GM18858 (cell line): ENCODE results near the gene FGGY.
"Not testable (repeated sequence)": the region's sequence is repeated elsewhere in the genome, so short reads cannot be mapped to it uniquely, and the experiment has no call there.

ENCODE experiments used
- ATAC-seq: cut with Tn5 transposase; IDR thresholded peaks from one replicate; pipeline ENCODE4 v1.9.1; 2021; ENCODE audit not compliant: unreplicated experiment

FGGY gene

GRCh38 chr1:59433440-59433813 is 136.5 kb downstream of the FGGY start:
- ATAC-seq, result no peak

- no peak for ATAC-seq
These were observed 137.4 kb downstream of the FGGY start for GRCh38 chr1:59434336-59434735.

- no peak for ATAC-seq
These were observed 139.7 kb downstream of the FGGY start for GRCh38 chr1:59436637-59437036.

- ATAC-seq, result no peak
These were observed 141.2 kb downstream of the FGGY start for GRCh38 chr1:59438058-59438560.

GRCh38 chr1:59442492-59442891 is 145.6 kb downstream of the FGGY start:
- ATAC-seq, result no peak

- no peak for ATAC-seq
These were observed 146.4 kb downstream of the FGGY start for GRCh38 chr1:59443310-59443709.

- ATAC-seq, result no peak
These were observed 147.6 kb downstream of the FGGY start for GRCh38 chr1:59444520-59444919.

GRCh38 chr1:59445040-59445439 is 148.1 kb downstream of the FGGY start:
- no peak for ATAC-seq

- ATAC-seq, result no peak
These were observed 149.5 kb downstream of the FGGY start for GRCh38 chr1:59446257-59446901.

- ATAC-seq, result no peak
These were observed 155.1 kb downstream of the FGGY start for GRCh38 chr1:59452026-59452425.

- no peak for ATAC-seq
These were observed 155.7 kb downstream of the FGGY start for GRCh38 chr1:59452559-59452958.

- no peak for ATAC-seq
These were observed 156.5 kb downstream of the FGGY start for GRCh38 chr1:59453297-59453968.

GRCh38 chr1:59455206-59455605 is 158.3 kb downstream of the FGGY start:
- ATAC-seq, result no peak

GRCh38 chr1:59457786-59458185 is 160.9 kb downstream of the FGGY start:
- ATAC-seq, result no peak

GRCh38 chr1:59458884-59459283 is 162.0 kb downstream of the FGGY start:
- no peak for ATAC-seq

- ATAC-seq, result not testable (repeated sequence)
These were observed 166.0 kb downstream of the FGGY start for GRCh38 chr1:59462942-59463341.

- not testable (repeated sequence) for ATAC-seq
These were observed 168.6 kb downstream of the FGGY start for GRCh38 chr1:59465478-59465877.

GRCh38 chr1:59468828-59469428 is 172.0 kb downstream of the FGGY start:
- ATAC-seq, result no peak

GRCh38 chr1:59471991-59472570 is 175.2 kb downstream of the FGGY start:
- not testable (repeated sequence) for ATAC-seq

- ATAC-seq, result no peak
These were observed 176.9 kb downstream of the FGGY start for GRCh38 chr1:59473831-59474230.

- ATAC-seq, result no peak
These were observed 177.6 kb downstream of the FGGY start for GRCh38 chr1:59474496-59474895.

GRCh38 chr1:59475737-59476136 is 178.8 kb downstream of the FGGY start:
- ATAC-seq, result no peak
